ENCODE measurements around the gene DAAM2.

GRCh38 chr6:39851331-39851730, 59.2 kb downstream of the DAAM2 start:
- TF ChIP-seq DPF2 (IDR thresholded peaks at IDR 0.05), result no peak
- no peak for TF ChIP-seq ZNF431 (CRISPR knock-in tag; IDR thresholded peaks at IDR 0.05)
- no peak for TF ChIP-seq CTCF (IDR thresholded peaks at IDR 0.05 in 2 of 3, conservative IDR thresholded peaks at IDR 0.05 in 1 of 3; ENCODE audit: insufficient read depth in 2 of 3, low read depth in 1 of 3, low read length in 3 of 3)
- no peak for TF ChIP-seq ZNF217 (CRISPR knock-in tag; IDR thresholded peaks at IDR 0.05)
- no peak for TF ChIP-seq NR4A1 (CRISPR knock-in tag; IDR thresholded peaks at IDR 0.05)
- TF ChIP-seq NR4A1 (tag; IDR thresholded peaks at IDR 0.05), result no peak
